PC-3 (cell line): ENCODE data around the gene RRAS. TPM values are rescaled to one million over a fixed set of nuclear protein-coding genes. Genes with fewer than 3 reads are reported as not detected.
"Not testable (repeated sequence)": the region's sequence is repeated elsewhere in the genome, so short reads cannot be mapped to it uniquely, and the experiment has no call there.

Source experiments
- ATAC-seq: fragments of 200-7000 bp; cut with Tn5 transposase; 2 replicates; pipeline ENCODE4 v1.9.1; 2020; ENCODE audit warnings: mild to moderate bottlenecking, moderate library complexity
- BruUV-seq: library from RNA; stranded (reverse); fragments of 400-500 nt; replicated peaks from 2 replicates; lab custom pipeline; 2021; lab: Mats Ljungman, UMichigan
- CTCF ChIA-PET: fragments of 300-600 bp; sonication (Branson Sonifier 250); formaldehyde crosslinking; loops from one replicate; lab custom pipeline; 2022; ENCODE audit warnings: antibody characterized with exemption; lab: Charles Lee
- POLR2A ChIA-PET: fragments of 300-600 bp; sonication (Branson Sonifier 250); formaldehyde crosslinking; loops from one replicate; lab custom pipeline; 2022; ENCODE audit warnings: antibody characterized with exemption; ENCODE audit not compliant: unreplicated experiment; lab: Charles Lee
- DNase-seq: peaks from one replicate; pipeline ENCODE4 v3.0.0-alpha.2; 2015
- H2AFZ ChIP-seq: fragments of 300-600 bp; sonication (generic); 2 replicates; pipeline ENCODE4 v1.6.0; 2016; ENCODE audit warnings: antibody characterized with exemption, low read length
- H3F3A ChIP-seq: fragments of 300-600 bp; sonication (generic); one replicate; pipeline ENCODE4 v1.6.0; 2017; ENCODE audit warnings: antibody characterized with exemption, low read length, control low read depth, mild to moderate bottlenecking; ENCODE audit not compliant: unreplicated experiment
- H3K27ac ChIP-seq: fragments of 300-600 bp; sonication (generic); 2 replicates; pipeline ENCODE4 v1.5.1; 2016; ENCODE audit warnings: mild to moderate bottlenecking, low read length
- H3K27me3 ChIP-seq: fragments of 300-600 bp; sonication (generic); 2 replicates; pipeline ENCODE4 v1.6.1; 2016; ENCODE audit warnings: low read length, mixed read lengths
- H3K36me3 ChIP-seq: fragments of 300-600 bp; sonication (generic); 2 replicates; pipeline ENCODE4 v1.6.1; 2016; ENCODE audit warnings: low read depth, mixed run types, low read length, mixed read lengths
- H3K4me1 ChIP-seq: fragments of 300-600 bp; sonication (generic); 2 replicates; pipeline ENCODE4 v1.5.1; 2016; ENCODE audit warnings: low read length; ENCODE audit not compliant: insufficient read depth
- H3K4me2 ChIP-seq: fragments of 300-600 bp; sonication (generic); 2 replicates; pipeline ENCODE4 v1.6.0; 2016; ENCODE audit warnings: low read length
- H3K4me3 ChIP-seq: fragments of 300-600 bp; sonication (generic); 2 replicates; pipeline ENCODE4 v1.5.1; 2016; ENCODE audit warnings: mild to moderate bottlenecking, low read length, mixed read lengths
- H3K79me2 ChIP-seq: fragments of 300-600 bp; sonication (generic); 2 replicates; pipeline ENCODE4 v1.6.1; 2017; ENCODE audit warnings: low read length, mixed read lengths
- H3K9ac ChIP-seq: fragments of 300-600 bp; sonication (generic); 2 replicates; pipeline ENCODE4 v1.6.0; 2016; ENCODE audit warnings: mild to moderate bottlenecking, low read length
- H3K9me2 ChIP-seq: fragments of 300-600 bp; sonication (generic); replicated peaks from 2 replicates; pipeline ENCODE4 v1.6.1; 2016; ENCODE audit warnings: mixed run types, low read length, mixed read lengths
- H3K9me3 ChIP-seq: fragments of 300-600 bp; sonication (generic); 2 replicates; pipeline ENCODE4 v1.6.1; 2016; ENCODE audit warnings: low read length, mixed read lengths
- H4K20me1 ChIP-seq: fragments of 300-600 bp; sonication (generic); 2 replicates; pipeline ENCODE4 v1.6.1; 2016; ENCODE audit warnings: low read length, mixed read lengths
- CTCF ChIP-seq: fragments of 300-600 bp; sonication (generic); conservative IDR thresholded peaks from 2 replicates; pipeline ENCODE4 v1.5.1; 2017; ENCODE audit warnings: antibody characterized with exemption, low read depth, mild to moderate bottlenecking, low read length
- EZH2 ChIP-seq: fragments of 300-600 bp; sonication (generic); IDR thresholded peaks from one replicate; pipeline ENCODE4 v1.6.1; 2017; ENCODE audit warnings: antibody characterized with exemption, mild to moderate bottlenecking, low read length; ENCODE audit not compliant: unreplicated experiment
- EZH2phosphoT487 ChIP-seq: fragments of 300-600 bp; sonication (generic); IDR thresholded peaks from 2 replicates; pipeline ENCODE4 v1.6.1; 2018; ENCODE audit warnings: mild to moderate bottlenecking, antibody characterized with exemption, low read length, borderline replicate concordance
- intact Hi-C: fragments of 100-400 bp; cut with micrococcal nuclease; formaldehyde crosslinking; loops from 2 replicates; pipeline ENCODE4 v1.9.0; 2023
- total RNA-seq: library from RNA; depleted of rRNA; stranded (reverse); fragments of >200 nt; gene quantifications from 2 replicates; pipeline ENCODE4 v1.2.3, GENCODE V29; 2014

RRAS gene
- total RNA-seq, 1 experiment from 2014 or later = 32.0 TPM

GRCh38 chr19:49626226-49626625, 13.7 kb downstream of the RRAS start:
- ChIA-PET POLR2A (no interaction called here), CTCF (no interaction called here)
- Histone ChIP-seq H3K27ac (no peak overlapping the region), H3K9me2 (no peaks in the 10 kb centered on the region), H3K4me1 (no peaks in the 10 kb centered on the region), H3K4me3 (no peak overlapping the region), H4K20me1 (no peaks in the 10 kb centered on the region), H3K4me2 (no peak overlapping the region), H3K27me3 (no peaks in the 10 kb centered on the region), H3K79me2 (no peaks in the 10 kb centered on the region), H3K9me3 (no peaks in the 10 kb centered on the region), H3F3A (no peaks in the 10 kb centered on the region), H3K9ac (no peak overlapping the region), H2AFZ (no peak overlapping the region), H3K36me3 (peaks cover 28% of the 10 kb centered on the region; the same call in 1 of the 2 replicates)
- ATAC-seq (no peak), DNase-seq (no peak)
- BruUV-seq = no TSS peak
- TF ChIP-seq EZH2phosphoT487 (no peak), CTCF (no peak), EZH2 (no peak)
- intact Hi-C loops = no loop called here

GRCh38 chr19:49624967-49625910, 14.7 kb downstream of the RRAS start:
- no peak for TF ChIP-seq EZH2
- no peak for TF ChIP-seq CTCF
- no peaks in the 10 kb centered on the region for H3K27me3 ChIP-seq
- no peak overlapping the region for H2AFZ ChIP-seq
- 0 out of 2 replicates have a peak, but pooled peaks cover under 1% of the 10 kb centered on the region for H4K20me1 ChIP-seq
- ATAC-seq (no peak; the same call in 1 of the 2 replicates), DNase-seq (no peak)
- no peak overlapping the region for H3K4me3 ChIP-seq
- intact Hi-C loops = no loop called here
- no peaks in the 10 kb centered on the region for H3K9me3 ChIP-seq
- TSS peak; percentile 13 for BruUV-seq
- H3K4me1 ChIP-seq = no peaks in the 10 kb centered on the region
- no peak overlapping the region for H3K4me2 ChIP-seq
- no peak overlapping the region for H3K9ac ChIP-seq
- H3F3A ChIP-seq = no peaks in the 10 kb centered on the region
- H3K79me2 ChIP-seq = no peaks in the 10 kb centered on the region
- POLR2A ChIA-PET = no interaction called here
- H3K9me2 ChIP-seq = no peaks in the 10 kb centered on the region
- peaks cover 31% of the 10 kb centered on the region; the same call in 1 of the 2 replicates for H3K36me3 ChIP-seq
- H3K27ac ChIP-seq = no peak overlapping the region
- CTCF ChIA-PET = no interaction called here

GRCh38 chr19:49617860-49618259, 22.1 kb downstream of the RRAS start:
- H3F3A ChIP-seq, H3K9me2 ChIP-seq, H4K20me1 ChIP-seq, H3K4me2 ChIP-seq, ATAC-seq, DNase-seq, CTCF ChIA-PET, intact Hi-C loops, H3K27me3 ChIP-seq, H3K9me3 ChIP-seq, H3K9ac ChIP-seq, H2AFZ ChIP-seq, BruUV-seq, H3K4me3 ChIP-seq, H3K27ac ChIP-seq: not testable (repeated sequence)
- POLR2A ChIA-PET = interaction anchor here (0.8 kb wide), 1 partner anchor 22 kb away, joined by 4 read pairs; the partner anchor contains the start of gene RRAS
- Histone ChIP-seq H3K79me2 (peaks cover 12% of the 10 kb centered on the region), H3K36me3 (peaks cover 41% of the 10 kb centered on the region), H3K4me1 (peaks cover 22% of the 10 kb centered on the region)
